Heart left ventricle (tissue), 16 donors: ENCODE data around the gene CASZ1. TPM values are rescaled to one million over a fixed set of nuclear protein-coding genes. Genes with fewer than 3 reads are reported as not detected.

Experiments
- ATAC-seq, 4 donors: fragments of 200-7000 bp; cut with Tn5 transposase; one replicate each; pipeline ENCODE4 v1.9.1; 2020 to 2022; ENCODE audit warnings: moderate library complexity in 4 of 4, mild to moderate bottlenecking in 3 of 4, moderate number of reproducible peaks in 1 of 4
- DNase-seq, 5 donors: peaks; one replicate each; pipeline ENCODE4 v3.0.0-alpha.2; 2020
- H3K27ac ChIP-seq, 12 donors: fragments of 200-600 bp; sonication (generic) in 4 of 12; one replicate each; pipeline versions ENCODE4 v1.5.0 to v1.8.0; 2016 to 2022; ENCODE audit warnings: mild to moderate bottlenecking in 2 of 12
- H3K27me3 ChIP-seq, 9 donors: fragments of 200-600 bp; sonication (generic) in 2 of 9; one replicate each; pipeline versions ENCODE4 v1.5.1 to v1.8.0; 2016 to 2022; ENCODE audit warnings: mild to moderate bottlenecking in 3 of 9
- H3K36me3 ChIP-seq, 9 donors: fragments of 200-600 bp; sonication (generic) in 2 of 9; one replicate each; pipeline versions ENCODE4 v1.5.0 to v1.8.0; 2018 to 2022; ENCODE audit warnings: mild to moderate bottlenecking in 2 of 9
- H3K4me1 ChIP-seq, 12 donors: fragments of 200-600 bp; sonication (generic) in 4 of 12; one replicate each; pipeline versions ENCODE4 v1.5.0 to v1.8.0; 2016 to 2022; ENCODE audit warnings: mild to moderate bottlenecking in 3 of 12
- H3K4me3 ChIP-seq, 12 donors: fragments of 200-600 bp; sonication (generic) in 4 of 12; one replicate each; pipeline versions ENCODE4 v1.5.0 to v1.8.0; 2017 to 2022; ENCODE audit warnings: mild to moderate bottlenecking in 9 of 12, moderate library complexity in 4 of 12
- H3K9me3 ChIP-seq, 12 donors: fragments of 200-600 bp; sonication (generic) in 4 of 12; one replicate each; pipeline versions ENCODE4 v1.5.0 to v1.8.0; 2016 to 2022; ENCODE audit warnings: mild to moderate bottlenecking in 1 of 12
- CTCF ChIP-seq, 12 donors: fragments of 200-600 bp; sonication (generic) in 4 of 12; IDR thresholded peaks; one replicate each; pipeline versions ENCODE4 v1.5.0 to v1.8.0; 2018 to 2022; ENCODE audit warnings: antibody characterized with exemption in 12 of 12, mild to moderate bottlenecking in 5 of 12
- POLR2A ChIP-seq, 2 donors: fragments of 450-650 bp; IDR thresholded peaks; one replicate each; pipeline ENCODE4 v1.6.1; 2017; ENCODE audit warnings: antibody characterized with exemption in 2 of 2, mild to moderate bottlenecking in 2 of 2, moderate library complexity in 2 of 2
- WGBS, 4 donors: extraction: QIAGEN DNeasy Blood & Tissue Kit in 2 of 4; methylation state at CpG; one replicate each; pipeline versions ENCODE4 v1.1.5 to v1.1.7; 2013 to 2018; 5-methylcytosine and 5-hydroxymethylcytosine counted together
- intact Hi-C, 10 donors: fragments of 100-400 bp; cut with DNase I; formaldehyde crosslinking; loops; one replicate each; pipeline versions ENCODE4 v1.11.1 to v1.14.2; 2022
- long read RNA-seq, 3 donors: library from polyadenylated mRNA; unstranded; transcript quantifications; one replicate each; pipeline ENCODE4 v2.0.0, GENCODE V29; 2020 to 2021
- polyA plus RNA-seq, 2 donors: library from polyadenylated mRNA; stranded (reverse); fragments of 200-250 nt; gene quantifications; one replicate each; pipeline ENCODE4 v1.2.3, GENCODE V29; 2013
- total RNA-seq, 9 donors: library from RNA; depleted of rRNA in 2 of 9; stranded (reverse); fragments of >200 nt in 2 of 9; fragmentation: NEBNext Ultra II Directional in 3 of 9; extraction: Animal tissue kit (Norgen Biotek cat#: 25700) in 3 of 9; gene quantifications; one replicate each; pipeline versions ENCODE4 v1.1.0 to v1.2.4, GENCODE V29; 2016 to 2023
- donor health status: ischemic (EF 13 %, LVEDD 7.1; RV severe dilation, severe dysfunction).
- donor health status: healthy with polysubstance abuse.
- donor health status: DM: no; HTN: yes; CAD: no.
- donor health status: DM: no; HTN: no; CAD: no.
- donor health status: ischemic (EF 25% LVEDD 6.9; RV normal size, moderate dysfunction).
- donor health status: ischemic (EF 25% LVEDD 5.7; RV mildly dilated, moderate dysfunction).
- donor health status: healthy.
- donor health status: DM: yes; HTN: yes; CAD: no.
- donor health status: ischemic (EF 35%, LVEDD 5.7; RV mildly dilated, moderate dysfunction).
- donor health status: nonischemic (EF 11% LVEDD 7.7; RV severe dilation, severe dysfunction).
- donor health status: DM: yes; HTN: yes; CAD: no.
- donor health status: PGD.
- donor health status: ischemic (EF 29% LVEDD 5.4; RV normal size, mild dysfunction).
- donor health status: nonischemic (EF 23%, LVEDD 6.1; RV moderate dilation, normal function).

Gene CASZ1, protein sequence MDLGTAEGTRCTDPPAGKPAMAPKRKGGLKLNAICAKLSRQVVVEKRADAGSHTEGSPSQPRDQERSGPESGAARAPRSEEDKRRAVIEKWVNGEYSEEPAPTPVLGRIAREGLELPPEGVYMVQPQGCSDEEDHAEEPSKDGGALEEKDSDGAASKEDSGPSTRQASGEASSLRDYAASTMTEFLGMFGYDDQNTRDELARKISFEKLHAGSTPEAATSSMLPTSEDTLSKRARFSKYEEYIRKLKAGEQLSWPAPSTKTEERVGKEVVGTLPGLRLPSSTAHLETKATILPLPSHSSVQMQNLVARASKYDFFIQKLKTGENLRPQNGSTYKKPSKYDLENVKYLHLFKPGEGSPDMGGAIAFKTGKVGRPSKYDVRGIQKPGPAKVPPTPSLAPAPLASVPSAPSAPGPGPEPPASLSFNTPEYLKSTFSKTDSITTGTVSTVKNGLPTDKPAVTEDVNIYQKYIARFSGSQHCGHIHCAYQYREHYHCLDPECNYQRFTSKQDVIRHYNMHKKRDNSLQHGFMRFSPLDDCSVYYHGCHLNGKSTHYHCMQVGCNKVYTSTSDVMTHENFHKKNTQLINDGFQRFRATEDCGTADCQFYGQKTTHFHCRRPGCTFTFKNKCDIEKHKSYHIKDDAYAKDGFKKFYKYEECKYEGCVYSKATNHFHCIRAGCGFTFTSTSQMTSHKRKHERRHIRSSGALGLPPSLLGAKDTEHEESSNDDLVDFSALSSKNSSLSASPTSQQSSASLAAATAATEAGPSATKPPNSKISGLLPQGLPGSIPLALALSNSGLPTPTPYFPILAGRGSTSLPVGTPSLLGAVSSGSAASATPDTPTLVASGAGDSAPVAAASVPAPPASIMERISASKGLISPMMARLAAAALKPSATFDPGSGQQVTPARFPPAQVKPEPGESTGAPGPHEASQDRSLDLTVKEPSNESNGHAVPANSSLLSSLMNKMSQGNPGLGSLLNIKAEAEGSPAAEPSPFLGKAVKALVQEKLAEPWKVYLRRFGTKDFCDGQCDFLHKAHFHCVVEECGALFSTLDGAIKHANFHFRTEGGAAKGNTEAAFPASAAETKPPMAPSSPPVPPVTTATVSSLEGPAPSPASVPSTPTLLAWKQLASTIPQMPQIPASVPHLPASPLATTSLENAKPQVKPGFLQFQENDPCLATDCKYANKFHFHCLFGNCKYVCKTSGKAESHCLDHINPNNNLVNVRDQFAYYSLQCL (N-terminal part only)
- total RNA-seq: 10 to 100 TPM; 39.5 to 84.9 (median 63.2) TPM
- 10 to 100 TPM; 28.8 to 50.0 TPM for polyA plus RNA-seq
- long read RNA-seq, donor 1, partial matches to known transcripts: 14 of 52 reads
- long read RNA-seq, donor 1, other reads (novel, unspliced or antisense): 38 of 52 reads
- long read RNA-seq, donor 2, full-length matches to known transcripts: 1 of 24 reads
- long read RNA-seq, donor 2, partial matches to known transcripts: 9 of 24 reads
- long read RNA-seq, donor 2, other reads (novel, unspliced or antisense): 14 of 24 reads
- long read RNA-seq, donor 3, partial matches to known transcripts: 28 of 68 reads
- long read RNA-seq, donor 3, other reads (novel, unspliced or antisense): 40 of 68 reads

DNA sequence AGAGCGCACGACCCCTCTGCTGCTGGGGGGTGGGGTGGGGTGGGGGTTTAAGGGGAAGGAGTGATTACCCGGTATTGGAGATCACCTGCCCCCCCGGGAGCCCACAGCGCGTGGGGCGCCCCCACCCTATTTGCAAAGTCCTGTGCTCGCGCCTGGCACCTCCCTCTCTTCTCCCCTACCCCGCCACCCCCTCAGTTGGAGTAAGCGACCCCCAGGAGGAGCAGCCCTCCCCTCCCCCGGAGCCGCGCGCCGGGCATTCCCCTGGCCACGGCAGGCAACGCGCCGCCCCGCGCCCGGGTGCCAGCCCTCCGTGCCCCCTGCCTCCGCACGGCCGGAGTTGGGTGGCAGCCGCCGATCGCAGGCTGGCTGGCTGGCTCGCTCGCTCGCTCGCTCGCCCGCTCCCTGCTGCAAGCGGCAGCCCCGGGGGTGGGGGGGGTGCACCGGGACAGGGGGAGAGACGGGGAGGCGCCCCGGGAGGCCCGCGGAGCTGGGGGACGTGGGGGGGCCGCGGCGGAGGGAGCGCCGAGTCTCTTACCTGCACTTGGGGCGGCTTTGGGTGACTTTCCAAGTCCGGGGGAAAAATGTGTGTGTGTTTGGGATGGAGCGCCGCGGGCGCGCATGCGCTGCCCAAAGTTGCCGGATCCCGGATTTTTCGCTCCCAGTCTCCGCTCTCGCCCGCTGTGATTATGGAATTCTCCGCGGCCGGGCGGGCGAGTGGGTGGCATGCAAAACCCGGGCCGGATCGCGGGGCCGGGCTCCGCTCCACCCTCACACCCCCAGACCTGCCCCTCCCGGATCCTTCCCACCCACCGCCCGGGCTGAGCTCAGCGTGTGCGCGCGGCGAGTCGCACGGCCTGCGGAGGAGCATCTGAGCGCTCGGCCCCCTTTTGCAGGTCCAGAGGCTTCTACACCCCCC, at the start of gene CASZ1:
CASZ1 (minus strand) TSS at position 618 of the 916 bp plus-strand sequence. CDS start 102,757 bp downstream, outside the sequence.
- DNase-seq: peak; percentile 83 to 90 (median 85)
- peaks cover 0 to 59% (median 0%) of the 10 kb centered on the region in 9 donors for H3K27me3 ChIP-seq
- peak within 1 kb of the TSS; percentile 50 to 95 (median 76) for H3K4me3 ChIP-seq
- no peak for TF ChIP-seq CTCF (IDR thresholded peaks at IDR 0.05)
- TF ChIP-seq POLR2A (IDR thresholded peaks at IDR 0.05): peak in 1 of 2 donors; percentile 56
- H3K9me3 ChIP-seq: no peaks in the 10 kb centered on the region
- peaks cover 0 to 43% (median 11%) of the 10 kb centered on the region in 12 donors for H3K4me1 ChIP-seq
- WGBS, 4 donors: 0 to 1% (median 1%) methylated on average over 16 to 88 of the region's 88 CpGs
- peak; percentile 39 to 71 (median 62) for ATAC-seq
- intact Hi-C loops: loop anchor here in 8 of 10 donors (5.0 to 10.0 kb wide), 8 partner anchors 66 to 281 kb away; no protein-coding TSS in a partner anchor
- peak within 1 kb of the TSS; percentile 76 to 98 (median 92) for H3K27ac ChIP-seq
- H3K36me3 ChIP-seq: no peaks in the 10 kb centered on the region

DNA sequence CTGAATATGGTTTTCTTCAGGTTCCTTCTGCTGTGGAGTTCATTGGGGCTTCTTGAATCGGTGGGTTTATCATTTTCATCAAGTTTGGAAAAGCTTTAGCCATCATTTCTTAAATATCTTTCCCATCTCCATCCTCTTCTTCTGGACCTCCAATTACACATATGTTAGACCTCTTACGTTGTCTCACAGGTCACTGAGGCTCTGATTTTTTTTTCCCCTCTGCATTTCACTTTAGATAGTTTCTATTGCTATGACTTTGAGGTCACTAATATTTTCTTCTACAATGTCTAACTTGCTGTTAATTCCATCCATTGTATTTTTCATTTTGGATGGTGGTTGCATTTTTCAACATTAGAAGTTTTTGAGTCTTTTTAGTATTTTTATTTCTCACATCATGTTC, 47.3 kb upstream of the CASZ1 start:
- ATAC-seq: no peak

More for the DNA sequence above, 47.3 kb upstream of the CASZ1 start:
- intact Hi-C loops: no loop called here
- H3K9me3 ChIP-seq: peaks cover 0 to 20% (median 1%) of the 10 kb centered on the region in 12 donors
- no peak for TF ChIP-seq CTCF (IDR thresholded peaks at IDR 0.05)
- no peak for TF ChIP-seq POLR2A (IDR thresholded peaks at IDR 0.05)
- 75 to 94% (median 82%) methylated on average over 2 of the region's 2 CpGs for WGBS, 4 donors
- no peak for DNase-seq
- no peak overlapping the region for H3K4me3 ChIP-seq
- H3K27ac ChIP-seq: no peak overlapping the region
- H3K27me3 ChIP-seq: peaks cover 0 to 5% (median 0%) of the 10 kb centered on the region in 9 donors
- H3K4me1 ChIP-seq: no peaks in the 10 kb centered on the region
- no peaks in the 10 kb centered on the region for H3K36me3 ChIP-seq
